ENCODE measurements around the gene TOM1L2. TPM values are rescaled to one million over a fixed set of nuclear protein-coding genes. Genes with fewer than 3 reads are reported as not detected.
A peak's percentile ranks its signal among the peaks of the same experiment; 100 is the strongest.

Gene TOM1L2
- total and polyA plus RNA-seq, 12 donors: 46.4 to 331 (median 273) TPM

GRCh38 chr17:17824119-17824782 lies 147.9 kb downstream of the TOM1L2 start:
- intact Hi-C loops (cut with DNase I): loop anchor here in 2 of 10 donors (10.0 kb wide), 1 partner anchor 211 kb away; the partner anchor contains the start of genes ATPAF2 (in 2 of the 2) and GID4 (in 2 of the 2)
- ATAC-seq: peak in 6 of 8 donors; percentile 1 to 38 (median 15)
- TF ChIP-seq CTCF (IDR thresholded peaks at IDR 0.05): no peak
- DNase-seq: no peak
- Histone ChIP-seq H3K27ac (peak overlapping the region; percentile 57 to 92 (median 83)), H3K4me1 (peaks cover 29 to 73% (median 64%) of the 10 kb centered on the region in 9 donors), H3K36me3 (peaks cover 0 to 27% (median 3%) of the 10 kb centered on the region in 9 donors), H3K9me3 (no peaks in the 10 kb centered on the region), H3K4me3 (peak overlapping the region; percentile 1 to 67 (median 52)), H3K27me3 (no peaks in the 10 kb centered on the region)
- WGBS, 2 donors: 19 to 23% methylated on average over 11 of the region's 11 CpGs

DNA sequence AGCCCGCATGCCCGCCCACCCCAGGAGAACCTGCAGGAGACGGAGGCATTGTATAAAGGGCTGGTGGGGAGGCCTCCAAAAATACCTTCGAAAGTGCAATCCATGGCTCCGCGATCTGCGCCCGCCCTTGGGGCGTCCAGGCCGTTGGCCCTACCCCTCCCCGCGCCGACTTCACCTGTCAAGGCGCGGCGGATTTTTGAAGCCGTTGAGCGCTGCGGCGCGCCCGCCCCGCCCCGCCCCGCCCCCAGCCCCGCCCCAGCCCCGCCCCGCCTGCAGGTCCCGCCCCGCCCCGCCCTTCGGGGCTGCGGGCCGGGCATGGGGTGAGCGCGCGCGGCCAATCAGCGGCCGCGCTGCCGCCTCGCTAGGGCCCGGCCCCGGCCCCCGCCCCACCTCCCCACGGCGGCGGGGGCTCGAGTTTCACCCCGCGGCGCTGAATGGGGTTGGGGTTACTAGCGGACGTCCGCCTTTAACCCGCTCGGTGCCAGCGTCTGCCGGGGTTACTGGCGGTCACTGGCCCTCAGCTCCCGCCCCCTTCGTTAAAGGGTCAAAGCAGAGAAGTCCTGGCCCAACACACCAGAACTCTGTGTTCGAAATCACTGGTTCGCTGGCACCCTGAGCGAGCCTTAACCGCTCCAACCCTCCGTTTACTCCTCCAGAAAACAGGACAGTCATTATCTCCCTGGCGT lies 148.6 kb downstream of the TOM1L2 start:
- no peak for TF ChIP-seq CTCF (IDR thresholded peaks at IDR 0.05)
- Histone ChIP-seq H3K9me3 (no peaks in the 10 kb centered on the region), H3K4me3 (peak overlapping the region; percentile 1 to 67 (median 54)), H3K4me1 (peaks cover 29 to 78% (median 69%) of the 10 kb centered on the region in 9 donors), H3K27me3 (no peaks in the 10 kb centered on the region), H3K36me3 (peaks cover 0 to 32% (median 9%) of the 10 kb centered on the region in 9 donors), H3K27ac (peak overlapping the region; percentile 57 to 92 (median 83))
- intact Hi-C loops (cut with DNase I): loop anchor here in 2 of 10 donors (10.0 kb wide), 1 partner anchor 211 kb away; the partner anchor contains the start of genes ATPAF2 (in 2 of the 2) and GID4 (in 2 of the 2)
- ATAC-seq (peak; percentile 86 to 94 (median 90)), DNase-seq (peak; percentile 83 to 88)
- 1% methylated on average over 48 to 69 of the region's 69 CpGs for WGBS, 2 donors

DNA sequence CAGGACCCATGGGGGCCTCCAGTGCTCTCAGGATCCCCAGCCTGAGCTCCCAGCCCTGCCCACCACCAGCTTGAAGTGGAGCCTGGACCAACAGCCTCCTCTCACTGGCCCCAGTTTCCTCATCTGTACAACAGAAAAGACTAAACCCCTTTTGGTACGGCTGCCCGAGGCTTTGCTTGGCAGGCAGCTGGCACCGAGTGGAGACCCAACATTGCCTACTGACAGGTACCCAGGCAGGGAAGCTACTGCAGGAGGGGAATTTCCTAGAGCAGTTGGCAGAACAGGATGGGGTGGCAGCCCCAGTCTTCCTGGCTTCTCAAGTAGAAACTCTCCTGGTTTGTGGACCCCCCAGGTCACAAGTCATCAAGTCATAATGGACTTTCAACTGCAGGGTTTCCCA lies 149.6 kb downstream of the TOM1L2 start:
- WGBS, 2 donors: 49 to 54% methylated on average over 3 of the region's 3 CpGs
- H3K9me3 ChIP-seq: no peaks in the 10 kb centered on the region
- H3K4me3 ChIP-seq: peak overlapping the region in 9 of 10 donors; percentile 39 to 67 (median 56)
- no peak for TF ChIP-seq CTCF (IDR thresholded peaks at IDR 0.05)
- ATAC-seq: no peak
- DNase-seq: no peak
- peak overlapping the region in 9 of 10 donors; percentile 4 to 88 (median 50) for H3K27ac ChIP-seq
- H3K36me3 ChIP-seq: peaks cover 0 to 34% (median 9%) of the 10 kb centered on the region in 9 donors
- H3K27me3 ChIP-seq: no peaks in the 10 kb centered on the region
- H3K4me1 ChIP-seq: peaks cover 29 to 82% (median 74%) of the 10 kb centered on the region in 9 donors
- intact Hi-C loops (cut with DNase I): loop anchor here in 2 of 10 donors (10.0 kb wide), 1 partner anchor 212 kb away; the partner anchor contains the start of genes ATPAF2 (in 2 of the 2) and GID4 (in 2 of the 2)

DNA sequence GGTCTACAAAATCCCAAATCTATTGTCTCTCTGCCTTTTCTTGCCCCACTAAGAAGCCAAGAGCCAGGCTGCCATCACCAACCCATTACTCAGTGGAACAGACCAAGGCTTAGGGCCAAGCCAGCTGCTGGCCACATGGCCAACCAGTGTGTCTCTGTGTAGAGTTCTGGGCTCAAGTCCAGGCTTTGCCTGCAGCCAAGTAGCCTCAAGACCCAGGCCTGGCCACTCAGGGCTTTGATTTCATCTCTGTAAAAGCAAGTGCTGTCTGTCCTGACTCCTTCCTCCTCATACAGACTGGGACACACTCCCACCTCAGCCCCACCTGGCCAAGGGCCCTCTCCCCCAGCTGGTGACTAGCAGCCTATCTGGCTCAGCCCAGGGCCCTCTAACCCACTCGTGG lies 150.0 kb downstream of the TOM1L2 start:
- Histone ChIP-seq H3K9me3 (no peaks in the 10 kb centered on the region), H3K4me3 (peak overlapping the region in 7 of 10 donors; percentile 39 to 67 (median 58)), H3K36me3 (peaks cover 0 to 34% (median 9%) of the 10 kb centered on the region in 9 donors), H3K27ac (peak overlapping the region in 8 of 10 donors; percentile 4 to 88 (median 52)), H3K27me3 (no peaks in the 10 kb centered on the region), H3K4me1 (peaks cover 29 to 84% (median 73%) of the 10 kb centered on the region in 9 donors)
- intact Hi-C loops (cut with DNase I): loop anchor here in 2 of 10 donors (10.0 kb wide), 1 partner anchor 213 kb away; the partner anchor contains the start of genes ATPAF2 (in 2 of the 2) and GID4 (in 2 of the 2)
- peak; percentile 61 to 74 for DNase-seq
- WGBS, 2 donors: 19 to 56% methylated on average over 1 of the region's 1 CpG
- peak; percentile 3 to 27 (median 16) for ATAC-seq
- no peak for TF ChIP-seq CTCF (IDR thresholded peaks at IDR 0.05)

All from heart right ventricle (tissue), 16 donors.